Measurements from ENCODE around the gene NPIPA1.
A peak's percentile ranks its signal among the peaks of the same experiment; 100 is the strongest.
"Not testable (repeated sequence)": the region's sequence is repeated elsewhere in the genome, so short reads cannot be mapped to it uniquely, and the experiment has no call there.

Gene NPIPA1

DNA sequence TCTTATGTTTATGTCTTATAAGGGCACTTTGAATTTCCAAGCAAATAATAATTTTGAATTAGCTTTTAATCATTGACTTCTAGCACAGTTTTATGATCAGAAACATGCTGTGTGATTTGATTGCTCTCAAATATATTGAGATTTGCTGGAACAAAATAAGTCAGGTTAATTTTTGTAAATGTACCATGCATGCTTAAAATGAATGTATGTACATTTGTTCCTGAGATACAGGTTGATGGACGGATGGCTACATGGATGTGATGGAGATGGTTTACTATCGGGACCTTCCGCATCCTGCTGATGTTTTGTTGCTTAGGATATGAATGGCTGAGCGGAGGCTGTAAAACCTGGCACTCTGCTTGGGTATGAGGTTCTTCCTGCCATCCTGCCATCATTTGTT is at the start of gene NPIPA1:
Gene NPIPA1 (plus strand): TSS at position 301 of the 400 bp plus-strand sequence. CDS start 0 bp downstream, at position 301.
- DNase-seq (ENCODE audit: low read depth in 2 of 3, low spot score in 1 of 3): not testable (repeated sequence)

DNA sequence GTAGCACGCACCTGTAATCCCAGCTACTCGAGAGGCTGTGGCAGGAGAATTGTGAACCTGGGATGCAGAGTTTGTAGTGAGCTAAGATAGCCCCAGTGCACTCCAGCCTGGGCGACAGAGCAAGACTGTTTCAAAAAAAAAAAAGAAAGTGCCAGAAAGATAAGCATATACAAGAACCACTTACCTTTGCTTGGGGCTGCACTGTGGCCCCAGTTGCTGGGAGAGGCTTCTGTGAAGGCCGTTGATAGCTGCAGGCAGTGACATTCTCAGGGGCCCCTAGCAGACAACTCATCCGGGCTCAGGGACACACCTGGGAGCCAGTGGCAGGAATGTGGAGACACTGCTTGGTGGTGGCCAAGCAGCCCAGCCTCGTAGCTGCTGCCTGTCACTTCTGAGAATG is 45.1 kb upstream of the NPIPA1 start:
- DNase-seq (ENCODE audit: low read depth in 2 of 3, low spot score in 1 of 3): not testable (repeated sequence)

DNA sequence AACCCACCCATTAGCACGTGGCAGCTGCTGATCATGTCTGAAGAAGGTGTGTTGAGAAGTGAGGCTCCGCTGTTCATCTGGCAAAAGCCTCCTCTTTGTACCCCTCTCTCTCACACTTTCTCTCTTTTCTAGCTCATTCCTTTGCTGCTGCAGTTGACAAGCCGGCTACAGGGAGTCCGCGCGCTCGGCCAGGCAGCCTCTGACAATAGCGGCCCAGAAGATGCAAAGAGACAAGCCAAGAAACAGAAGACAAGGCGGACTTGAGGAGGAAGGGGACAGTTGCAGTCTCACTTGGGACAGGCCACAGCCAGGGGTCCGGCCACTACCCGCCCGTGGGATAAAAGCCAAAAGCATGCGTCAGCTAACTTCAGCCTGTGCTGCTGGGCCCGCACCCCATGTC is 41.9 kb upstream of the NPIPA1 start:
- not testable (repeated sequence) for DNase-seq (ENCODE audit: low read depth in 2 of 3, low spot score in 1 of 3)

DNA sequence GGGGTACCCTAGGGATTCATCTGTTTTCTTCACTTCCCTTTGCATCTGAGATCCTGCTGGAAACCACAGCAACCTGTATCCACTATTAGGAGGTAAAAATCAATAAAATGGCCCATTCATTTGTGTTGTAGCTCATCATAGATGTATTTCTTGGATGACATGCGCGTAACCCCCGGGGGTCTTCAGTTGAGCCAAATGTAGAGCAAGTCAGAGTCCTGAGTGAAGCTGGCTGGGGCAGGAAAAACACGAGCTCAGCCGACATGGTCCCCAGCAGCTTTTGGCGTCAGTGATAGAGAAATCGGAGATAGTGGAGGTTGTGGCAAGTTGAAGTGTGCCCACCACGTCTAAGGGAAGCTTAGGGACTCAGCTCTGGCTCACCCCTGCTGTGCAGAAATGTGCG is 41.2 kb upstream of the NPIPA1 start:
- not testable (repeated sequence) for DNase-seq (ENCODE audit: low read depth in 2 of 3, low spot score in 1 of 3)

DNA sequence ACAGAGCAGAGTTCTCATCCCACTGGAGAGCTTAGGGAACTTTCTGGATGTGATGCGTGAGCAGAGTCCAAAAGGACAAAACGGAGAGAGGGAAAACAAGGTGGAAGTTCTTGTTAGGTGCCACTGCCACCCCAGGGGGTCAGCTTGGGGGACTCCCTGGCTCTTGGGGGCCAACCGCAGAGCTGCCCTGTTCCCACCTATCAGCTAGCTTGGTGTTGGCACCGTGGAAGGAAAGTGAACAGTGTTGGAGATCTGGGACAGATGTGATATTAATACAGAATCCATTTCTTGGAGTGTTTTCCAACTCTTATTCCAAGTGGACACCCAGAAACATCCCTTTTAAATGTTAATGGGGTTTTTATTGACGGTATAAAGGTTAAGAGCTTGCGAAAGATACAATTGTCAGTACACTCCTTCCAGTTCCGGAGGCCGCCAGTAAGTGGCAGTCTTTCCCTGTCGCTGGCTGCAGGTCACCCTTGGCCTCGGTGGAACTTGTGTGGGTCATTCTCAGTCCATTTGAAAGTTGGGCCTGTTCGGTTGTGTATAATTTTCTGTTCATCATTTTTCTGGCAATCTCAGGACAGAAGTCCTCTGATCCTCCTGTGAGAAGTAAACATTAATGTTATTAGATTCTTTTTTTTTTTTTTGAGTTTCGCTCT is 40.1 kb upstream of the NPIPA1 start:
- DNase-seq (ENCODE audit: low read depth in 2 of 3, low spot score in 1 of 3): not testable (repeated sequence)

DNA sequence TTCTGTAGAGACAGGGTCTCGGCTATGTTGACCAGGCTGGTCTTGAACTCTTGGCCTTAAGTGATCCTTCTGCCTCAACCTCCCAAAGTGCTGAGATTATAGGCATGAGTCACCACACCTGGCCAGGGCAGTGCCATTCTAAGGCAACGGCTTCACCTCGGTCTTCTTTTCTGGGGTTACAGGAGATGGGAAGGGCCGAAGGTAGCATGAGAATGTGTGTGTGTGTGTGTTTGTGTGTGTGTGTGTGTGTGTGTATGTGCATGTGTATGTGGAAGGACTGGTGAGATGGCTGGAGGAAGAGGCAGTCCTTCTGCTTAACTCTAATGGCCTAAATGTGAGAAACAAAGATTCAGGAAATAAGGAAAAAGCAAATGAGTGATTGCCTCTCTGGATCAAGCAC is 39.1 kb upstream of the NPIPA1 start:
- not testable (repeated sequence) for DNase-seq (ENCODE audit: low read depth in 2 of 3, low spot score in 1 of 3)

DNA sequence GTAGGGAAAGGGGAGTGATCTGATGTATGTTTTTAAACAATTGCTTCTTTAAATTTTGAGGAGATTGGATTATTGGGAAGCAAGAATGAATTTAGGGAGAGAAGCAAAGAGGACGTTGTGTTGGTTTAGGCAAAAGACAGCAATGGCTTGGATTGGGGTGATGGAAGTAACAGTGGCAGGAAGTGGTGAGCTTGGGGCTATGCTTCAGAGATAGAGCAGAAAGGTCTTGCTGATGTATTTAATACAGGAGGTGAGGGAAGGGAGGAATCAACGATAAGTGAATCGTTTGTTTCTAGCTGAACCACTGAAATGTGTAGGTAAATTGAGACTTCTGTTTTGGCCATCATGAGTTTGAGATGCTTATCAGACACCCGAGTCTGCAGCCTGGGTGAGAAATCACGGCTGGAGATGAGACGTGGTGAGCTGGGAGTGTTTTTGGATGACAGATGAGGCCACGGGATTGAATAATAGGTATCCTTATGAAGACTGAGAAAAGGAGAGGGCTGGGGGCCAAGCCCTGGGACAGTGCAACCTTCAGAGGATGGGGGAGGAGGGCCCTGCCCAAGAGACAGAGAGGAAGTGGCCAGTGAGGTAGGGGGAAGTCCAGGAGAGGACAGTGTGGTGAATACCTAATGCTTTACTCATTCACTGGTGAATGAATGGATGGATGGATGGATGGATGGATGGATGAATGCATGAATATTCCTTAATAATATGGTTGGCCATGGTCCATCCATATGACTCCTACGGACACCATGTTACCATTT is 33.9 kb upstream of the NPIPA1 start:
- DNase-seq (ENCODE audit: low read depth in 2 of 3, low spot score in 1 of 3): not testable (repeated sequence)

DNA sequence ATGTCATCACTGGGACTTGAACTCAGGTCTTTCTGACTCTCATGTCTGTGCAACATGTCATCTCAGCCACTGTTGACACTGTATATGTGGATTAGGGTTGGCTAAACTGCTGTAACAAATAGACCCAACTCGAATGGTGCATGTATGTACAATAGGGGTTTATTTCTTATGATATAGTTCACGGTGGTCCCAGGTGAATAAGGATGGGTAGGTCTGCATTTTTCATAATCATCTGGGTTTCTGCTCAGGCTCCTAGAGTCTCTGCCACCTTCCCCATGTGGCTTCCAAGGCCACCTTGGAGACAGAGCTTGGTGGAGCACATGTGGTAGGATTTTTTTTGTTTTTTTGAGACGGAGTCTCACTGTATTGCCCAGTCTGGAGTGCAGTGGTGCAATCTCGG is 27.5 kb upstream of the NPIPA1 start:
- not testable (repeated sequence) for DNase-seq (ENCODE audit: low read depth in 2 of 3, low spot score in 1 of 3)

DNA sequence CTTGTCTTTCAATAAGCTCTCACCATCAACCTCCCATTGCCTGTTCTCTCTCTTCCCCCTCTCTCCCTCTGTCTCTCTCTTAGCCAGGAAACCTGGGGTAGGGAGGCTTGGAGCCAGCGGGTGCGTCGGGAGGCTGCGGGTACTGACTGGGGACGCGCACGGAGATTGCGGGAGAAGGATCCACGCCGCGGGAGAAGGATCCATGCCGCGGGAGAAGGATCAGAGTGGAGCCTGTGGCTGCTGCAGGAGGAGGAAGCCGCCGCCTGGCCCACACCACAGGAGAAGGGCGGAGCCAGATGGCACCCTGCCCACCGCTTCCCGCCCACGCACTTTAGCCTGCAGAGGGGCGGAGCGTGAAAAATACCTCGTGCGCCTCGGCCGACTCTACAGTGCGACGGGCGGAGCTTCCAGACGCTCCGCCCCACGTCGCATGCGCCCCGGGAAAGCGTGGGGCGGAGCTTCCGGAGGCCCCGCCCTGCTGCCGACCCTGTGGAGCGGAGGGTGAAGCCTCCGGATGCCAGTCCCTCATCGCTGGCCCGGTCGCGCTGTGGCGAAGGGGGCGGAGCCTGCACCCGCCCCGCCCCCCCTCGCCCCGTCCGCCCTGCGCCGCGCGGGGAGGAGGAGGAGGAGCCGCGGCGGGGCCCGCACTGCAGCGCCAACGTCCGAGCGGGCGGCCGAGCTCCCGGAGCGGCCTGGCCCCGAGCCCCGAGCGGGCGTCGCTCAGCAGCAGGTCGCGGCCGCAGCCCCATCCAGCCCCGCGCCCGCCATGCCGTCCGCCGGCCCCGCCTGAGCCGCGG is 26.2 kb upstream of the NPIPA1 start:
- DNase-seq (ENCODE audit: low read depth in 2 of 3, low spot score in 1 of 3): not testable (repeated sequence)

DNA sequence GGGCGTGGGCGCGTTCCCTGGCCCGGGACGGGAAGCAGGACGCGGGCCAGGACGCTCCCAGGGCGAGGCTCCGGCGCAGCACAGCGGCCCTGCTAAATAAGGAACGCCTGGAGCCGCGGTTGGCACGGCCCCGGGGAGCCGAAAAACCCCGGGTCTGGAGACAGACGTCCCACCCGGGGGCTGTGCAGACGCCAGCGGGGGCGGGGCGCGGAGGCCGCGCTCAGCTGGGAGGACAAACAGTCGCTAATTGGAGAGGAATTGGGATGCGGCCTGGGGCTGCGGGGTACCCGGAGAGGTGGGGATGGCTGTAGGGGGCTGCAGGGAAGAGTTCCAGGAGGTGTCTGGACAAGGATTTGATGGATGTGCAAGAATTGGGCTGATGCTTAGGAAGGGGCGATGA is 25.3 kb upstream of the NPIPA1 start:
- DNase-seq (ENCODE audit: low read depth in 2 of 3, low spot score in 1 of 3): peak; percentile 25 to 35 (median 27)

DNA sequence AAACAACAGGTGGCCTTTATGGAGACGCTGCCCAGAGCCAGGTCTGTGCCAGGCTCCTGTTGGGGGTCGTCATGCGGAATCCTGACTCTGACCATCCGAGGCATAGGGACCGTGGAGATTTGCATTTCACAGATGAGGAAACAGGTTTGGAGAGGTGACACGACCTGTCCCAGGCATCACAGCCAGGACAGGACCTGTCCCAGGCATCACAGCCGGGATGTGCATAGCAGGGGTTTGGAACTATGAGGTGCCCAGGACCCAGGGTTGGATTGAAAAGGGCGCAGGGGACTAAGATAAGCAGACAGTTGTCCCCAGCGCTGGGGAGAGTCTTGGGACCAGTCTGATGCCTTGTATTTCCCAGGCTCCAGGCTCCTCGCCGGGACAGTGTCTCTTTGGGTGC is 24.7 kb upstream of the NPIPA1 start:
- DNase-seq (ENCODE audit: low read depth in 2 of 3, low spot score in 1 of 3): not testable (repeated sequence)

DNA sequence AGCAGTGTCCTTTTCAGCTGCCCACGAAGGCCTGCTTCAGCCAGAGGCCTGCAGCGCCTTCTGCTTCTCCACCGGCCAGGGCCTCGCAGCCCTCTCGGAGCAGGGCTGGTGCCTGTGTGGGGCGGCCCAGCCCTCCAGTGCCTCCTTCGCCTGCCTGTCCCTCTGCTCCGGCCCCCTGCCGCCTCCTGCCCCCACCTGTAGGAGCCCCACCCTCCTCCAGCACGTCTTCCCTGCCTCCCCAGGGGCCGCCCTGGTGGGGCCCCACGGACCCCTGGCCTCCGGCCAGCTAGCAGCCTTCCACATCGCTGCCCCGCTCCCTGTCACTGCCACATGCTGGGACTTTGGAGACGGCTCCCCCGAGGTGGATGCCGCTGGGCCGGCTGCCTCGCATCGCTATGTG is 18.7 kb upstream of the NPIPA1 start:
- DNase-seq (ENCODE audit: low read depth in 2 of 3, low spot score in 1 of 3): not testable (repeated sequence)

DNA sequence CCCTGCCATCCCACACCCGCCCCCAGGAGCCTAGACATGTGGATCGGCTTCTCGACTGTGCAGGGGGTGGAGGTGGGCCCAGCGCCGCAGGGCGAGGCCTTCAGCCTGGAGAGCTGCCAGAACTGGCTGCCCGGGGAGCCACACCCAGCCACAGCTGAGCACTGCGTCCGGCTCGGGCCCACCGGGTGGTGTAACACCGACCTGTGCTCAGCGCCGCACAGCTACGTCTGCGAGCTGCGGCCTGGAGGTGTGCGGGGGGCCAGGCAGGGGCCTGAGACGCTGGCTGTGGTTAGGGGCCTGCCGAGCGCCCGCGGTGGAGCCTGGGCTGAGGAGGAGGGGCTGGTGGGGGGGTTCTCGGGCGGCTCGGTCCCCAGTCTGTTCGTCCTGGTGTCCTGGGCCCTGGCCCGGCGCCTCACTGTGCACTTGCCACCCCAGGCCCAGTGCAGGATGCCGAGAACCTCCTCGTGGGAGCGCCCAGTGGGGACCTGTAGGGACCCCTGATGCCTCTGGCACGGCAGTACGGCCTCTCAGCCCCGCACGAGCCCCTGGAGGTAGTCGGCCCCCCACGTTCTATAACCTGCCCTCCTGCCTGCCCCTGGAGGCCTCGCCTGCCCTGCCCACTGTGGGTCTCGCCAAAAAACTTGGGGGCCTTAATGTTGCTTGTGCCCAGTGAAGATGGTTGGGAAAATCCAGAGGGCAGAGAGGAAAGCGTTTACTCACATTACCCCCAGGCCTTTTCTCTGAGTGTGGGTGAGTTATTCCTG is 17.2 kb upstream of the NPIPA1 start:
- not testable (repeated sequence) for DNase-seq (ENCODE audit: low read depth in 2 of 3, low spot score in 1 of 3)

DNA sequence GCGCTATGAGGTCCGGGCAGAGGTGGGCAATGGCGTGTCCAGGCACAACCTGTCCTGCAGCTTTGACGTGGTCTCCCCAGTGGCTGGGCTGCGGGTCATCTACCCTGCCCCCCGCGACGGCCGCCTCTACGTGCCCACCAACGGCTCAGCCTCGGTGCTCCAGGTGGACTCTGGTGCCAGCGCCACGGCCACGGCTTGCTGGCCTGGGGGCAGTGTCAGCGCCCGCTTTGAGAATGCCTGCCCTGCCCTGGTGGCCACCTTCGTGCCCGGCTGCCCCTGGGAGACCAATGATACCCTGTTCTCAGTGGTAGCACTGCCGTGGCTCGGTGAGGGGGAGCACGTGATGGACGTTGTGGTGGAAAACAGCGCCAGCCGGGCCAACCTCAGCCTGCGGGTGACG is 15.0 kb upstream of the NPIPA1 start:
- not testable (repeated sequence) for DNase-seq (ENCODE audit: low read depth in 2 of 3, low spot score in 1 of 3)

DNA sequence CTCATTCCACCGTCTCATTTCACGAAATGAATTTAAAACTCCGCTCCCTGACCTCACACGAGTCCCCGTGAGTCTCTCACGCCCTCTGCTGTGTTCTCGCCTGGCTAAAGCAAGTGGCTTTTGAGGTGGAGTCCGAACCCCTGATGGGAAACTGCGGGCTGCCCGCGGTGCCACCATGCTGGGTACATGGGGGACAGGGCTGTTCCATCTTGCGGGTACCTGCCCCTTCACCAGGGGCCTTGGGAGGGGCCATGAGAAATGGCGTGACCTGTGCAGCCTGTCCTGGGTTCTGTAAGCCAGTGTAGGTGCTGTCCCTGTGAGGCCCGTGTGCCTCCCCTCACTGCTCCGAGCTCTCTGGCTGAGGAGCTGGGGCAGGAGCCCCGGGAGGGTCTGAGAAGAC is 14.3 kb upstream of the NPIPA1 start:
- DNase-seq (ENCODE audit: low read depth in 2 of 3, low spot score in 1 of 3): not testable (repeated sequence)

DNA sequence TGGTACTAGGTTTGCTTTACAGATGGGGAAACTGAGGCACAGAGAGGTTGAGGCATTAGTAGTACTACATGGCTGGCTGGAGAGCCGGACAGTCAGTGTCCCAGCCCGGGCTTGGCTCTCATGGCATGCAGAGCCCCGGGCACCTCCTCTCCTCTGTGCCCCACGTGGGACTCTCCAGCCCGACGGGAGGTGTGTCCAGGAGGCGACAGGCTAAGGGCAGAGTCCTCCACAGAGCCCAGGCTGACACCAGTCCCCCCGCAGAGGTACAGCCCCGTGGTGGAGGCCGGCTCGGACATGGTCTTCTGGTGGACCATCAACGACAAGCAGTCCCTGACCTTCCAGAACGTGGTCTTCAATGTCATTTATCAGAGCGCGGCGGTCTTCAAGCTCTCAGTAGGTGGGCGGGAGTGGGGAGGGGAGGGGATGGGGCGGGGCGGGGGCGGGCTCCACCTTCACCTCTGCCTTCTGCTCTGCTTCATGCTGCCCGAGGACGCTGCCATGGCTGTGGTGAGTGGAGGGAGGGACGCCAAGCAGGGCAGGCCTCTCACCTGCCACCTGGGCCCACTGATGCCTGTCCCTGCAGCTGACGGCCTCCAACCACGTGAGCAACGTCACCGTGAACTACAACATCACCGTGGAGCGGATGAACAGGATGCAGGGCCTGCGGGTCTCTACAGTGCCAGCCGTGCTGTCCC is 13.7 kb upstream of the NPIPA1 start:
- not testable (repeated sequence) for DNase-seq (ENCODE audit: low read depth in 2 of 3, low spot score in 1 of 3)

DNA sequence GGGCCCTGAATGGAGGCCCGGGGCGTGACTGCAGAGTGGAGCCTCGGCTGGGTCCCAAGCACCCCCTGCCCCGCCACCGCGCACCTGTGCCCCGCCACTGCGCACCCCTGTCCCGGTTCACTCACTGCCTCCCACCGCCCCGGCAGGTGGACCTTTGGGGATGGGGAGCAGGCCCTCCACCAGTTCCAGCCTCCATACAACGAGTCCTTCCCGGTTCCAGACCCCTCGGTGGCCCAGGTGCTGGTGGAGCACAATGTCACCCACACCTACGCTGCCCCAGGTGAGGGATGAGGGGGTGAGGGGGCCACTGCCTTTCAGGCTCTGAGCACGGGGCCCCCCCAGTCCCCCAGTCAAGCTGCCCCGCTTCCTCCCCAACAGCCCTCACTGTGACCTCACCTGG is 12.9 kb upstream of the NPIPA1 start:
- not testable (repeated sequence) for DNase-seq (ENCODE audit: low read depth in 2 of 3, low spot score in 1 of 3)

DNA sequence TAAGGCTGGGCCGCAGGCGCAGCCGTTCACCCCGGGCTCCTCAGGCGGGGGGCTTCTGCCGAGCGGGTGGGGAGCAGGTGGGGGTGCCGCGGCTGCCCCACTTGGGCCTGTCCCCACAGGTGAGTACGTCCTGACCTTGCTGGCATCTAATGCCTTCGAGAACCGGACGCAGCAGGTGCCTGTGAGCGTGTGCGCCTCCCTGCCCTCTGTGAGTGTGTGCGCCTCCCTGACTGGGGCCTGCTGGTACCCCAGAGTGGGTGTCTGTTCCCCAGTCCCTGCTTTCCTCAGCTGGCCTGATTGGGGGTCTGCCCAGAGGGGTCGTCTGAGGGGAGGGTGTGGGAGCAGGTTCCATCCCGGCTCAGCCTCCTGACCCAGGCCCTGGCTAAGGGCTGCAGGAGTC is 12.3 kb upstream of the NPIPA1 start:
- DNase-seq (ENCODE audit: low read depth in 2 of 3, low spot score in 1 of 3): not testable (repeated sequence)

DNA sequence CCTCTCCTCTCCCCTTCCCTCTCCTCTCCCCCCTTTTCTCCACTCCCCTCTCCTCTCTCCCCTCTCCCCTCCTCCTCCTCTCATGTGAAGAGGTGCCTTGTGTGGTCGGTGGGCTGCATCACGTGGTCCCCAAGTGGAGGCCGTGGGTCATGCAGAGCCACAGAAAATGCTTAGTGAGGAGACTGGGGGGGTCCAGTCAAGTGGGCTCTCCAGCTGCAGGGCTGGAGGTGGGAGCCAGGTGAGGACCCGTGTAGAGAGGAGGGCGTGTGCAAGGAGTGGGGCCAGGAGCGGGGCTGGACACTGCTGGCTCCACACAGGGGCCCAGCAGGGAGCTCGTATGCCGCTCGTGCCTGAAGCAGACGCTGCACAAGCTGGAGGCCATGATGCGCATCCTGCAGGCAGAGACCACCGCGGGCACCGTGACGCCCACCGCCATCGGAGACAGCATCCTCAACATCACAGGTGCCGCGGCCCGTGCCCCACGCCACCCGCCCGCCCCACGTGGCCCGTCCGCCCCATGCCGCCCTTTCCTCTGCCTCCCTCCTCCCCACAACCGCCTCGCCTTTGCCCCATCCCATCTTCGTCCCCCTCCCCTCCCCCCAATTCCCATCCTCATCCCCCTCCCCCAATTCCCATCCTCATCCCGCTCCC is 9.1 kb upstream of the NPIPA1 start:
- DNase-seq (ENCODE audit: low read depth in 2 of 3, low spot score in 1 of 3): not testable (repeated sequence)

DNA sequence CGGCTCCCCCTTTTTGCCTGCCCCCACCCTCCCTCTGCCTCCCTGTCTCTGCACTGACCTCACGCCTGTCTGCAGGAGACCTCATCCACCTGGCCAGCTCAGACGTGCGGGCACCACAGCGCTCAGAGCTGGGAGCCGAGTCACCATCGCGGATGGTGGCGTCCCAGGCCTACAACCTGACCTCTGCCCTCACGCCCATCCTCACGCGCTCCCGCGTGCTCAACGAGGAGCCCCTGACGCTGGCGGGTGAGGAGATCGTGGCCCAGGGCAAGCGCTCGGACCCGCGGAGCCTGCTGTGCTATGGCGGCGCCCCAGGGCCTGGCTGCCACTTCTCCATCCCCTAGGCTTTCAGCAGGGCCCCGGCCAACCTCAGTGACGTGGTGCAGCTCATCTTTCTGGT is 8.1 kb upstream of the NPIPA1 start:
- DNase-seq (ENCODE audit: low read depth in 2 of 3, low spot score in 1 of 3): not testable (repeated sequence)
